ENCODE results near the gene RNF150. TPM values are rescaled to one million over a fixed set of nuclear protein-coding genes. Genes with fewer than 3 reads are reported as not detected.

The RNF150 gene
- polyA plus RNA-seq, 3 donors: 0.21 TPM; not detected in 2

Other genes with a start within 250 kb of the RNF150 start
- gene ZNF330, start 87.4 kb upstream of the RNF150 start, polyA plus RNA-seq: 10 to 100 TPM; 21.6 to 38.9 (median 27.7) TPM

Measured in CD14-positive monocyte (primary cell).